Thyroid gland (tissue), 4 donors: Measurements from ENCODE around the gene METTL9.
"Not testable (repeated sequence)": the region's sequence is repeated elsewhere in the genome, so short reads cannot be mapped to it uniquely, and the experiment has no call there.

Source experiments
- CTCF ChIP-seq, 6 experiments: fragments of 200-600 bp in 3 of 6; fragments of 450-650 bp in 3 of 6; sonication (generic) in 3 of 6; IDR thresholded peaks; one replicate each; pipeline ENCODE4 v1.5.1; 2016 to 2019; ENCODE audit warnings: antibody characterized with exemption in 6 of 6, mild to moderate bottlenecking in 2 of 6, inconsistent platforms in 1 of 6, moderate library complexity in 1 of 6
- POLR2A ChIP-seq, 2 donors: fragments of 450-650 bp; IDR thresholded peaks; one replicate each; pipeline ENCODE4 v1.6.1; 2017; ENCODE audit warnings: antibody characterized with exemption in 2 of 2, mild to moderate bottlenecking in 2 of 2, moderate library complexity in 1 of 2

- not testable (repeated sequence) for TF ChIP-seq CTCF, POLR2A (IDR thresholded peaks at IDR 0.05)
These were observed 50.5 kb downstream of the METTL9 start for GRCh38 chr16:21649826-21650406.
